GM12892 (cell line): ENCODE data around the gene SLN.

Experiments used
- POLR2A ChIP-seq: IDR thresholded peaks from 2 replicates; pipeline ENCODE4 v1.6.1; 2011; ENCODE audit warnings: low read depth, low read length, control low read depth
- POLR2AphosphoS5 ChIP-seq: IDR thresholded peaks from 2 replicates; pipeline ENCODE4 v1.6.1; 2011; ENCODE audit warnings: low read depth, low read length, control low read depth

DNA sequence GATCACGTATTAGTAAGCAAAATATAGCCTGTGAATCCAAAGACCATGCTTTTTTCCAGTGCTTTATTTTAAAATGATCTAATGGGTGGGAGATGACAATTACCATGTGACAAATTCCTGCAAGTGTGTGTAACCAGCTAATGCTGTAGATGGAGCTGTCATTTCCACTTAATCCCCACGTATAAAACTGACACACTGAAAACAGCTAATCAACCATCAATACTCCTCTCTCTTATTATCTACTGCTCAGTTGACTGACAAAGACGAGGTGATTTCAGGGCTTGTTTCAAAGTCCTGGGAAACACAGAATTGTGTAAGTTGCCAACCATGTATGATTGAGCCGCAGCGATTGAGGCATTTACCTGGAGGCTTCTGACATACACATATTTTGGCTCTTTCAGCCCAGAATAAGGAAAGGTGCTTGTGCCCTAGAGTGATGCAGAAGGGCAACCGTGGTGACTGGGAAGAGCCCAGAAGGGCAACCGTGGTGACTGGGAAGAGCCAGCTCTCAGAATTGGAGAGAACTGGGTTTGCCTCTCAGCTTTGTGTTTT, 9.7 kb downstream of the SLN start:
- no peak for TF ChIP-seq POLR2A
- TF ChIP-seq POLR2AphosphoS5: no peak
